DND-41 (cell line): ENCODE results near the gene MLLT6.

ENCODE experiments used
- ATAC-seq: fragments of 200-7000 bp; cut with Tn5 transposase; 3 replicates; pipeline ENCODE4 v1.9.1; 2021; ENCODE audit warnings: low read depth; ENCODE audit not compliant: insufficient read depth
- DNase-seq: peaks from one replicate; pipeline ENCODE4 v3.0.0-alpha.2; 2020
- H2AFZ ChIP-seq: 2 replicates; pipeline ENCODE4 v1.6.0; 2012; ENCODE audit warnings: low read depth, low read length
- H3K27ac ChIP-seq: 2 replicates; pipeline ENCODE4 v1.5.1; 2012; ENCODE audit warnings: low read length, inconsistent platforms
- H3K27me3 ChIP-seq: fragments of 200-600 bp; sonication (generic); 2 replicates; pipeline ENCODE4 v1.6.0; 2012; ENCODE audit warnings: low read length, mild to moderate bottlenecking, inconsistent platforms; ENCODE audit not compliant: insufficient read depth, poor library complexity
- H3K36me3 ChIP-seq: 2 replicates; pipeline ENCODE4 v1.5.1; 2012; ENCODE audit warnings: low read length, inconsistent platforms; ENCODE audit not compliant: insufficient read depth
- H3K4me1 ChIP-seq: 2 replicates; pipeline ENCODE4 v1.5.1; 2012; ENCODE audit warnings: mild to moderate bottlenecking, low read length; ENCODE audit not compliant: insufficient read depth
- H3K4me2 ChIP-seq: 2 replicates; pipeline ENCODE4 v1.6.0; 2012; ENCODE audit warnings: mild to moderate bottlenecking, moderate library complexity, low read length, inconsistent platforms; ENCODE audit not compliant: insufficient read depth
- H3K4me3 ChIP-seq, 2 experiments: fragments of 200-600 bp in 1 of 2; shearing (Covaris generic) in 1 of 2; 2 replicates each; pipeline ENCODE4 v1.5.1; 2012 to 2016; ENCODE audit warnings: inconsistent platforms in 2 of 2, low read length in 2 of 2, mild to moderate bottlenecking in 2 of 2, low read depth in 1 of 2, moderate library complexity in 1 of 2
- H3K79me2 ChIP-seq: 2 replicates; pipeline ENCODE4 v1.6.0; 2012; ENCODE audit warnings: low read length, inconsistent platforms; ENCODE audit not compliant: insufficient read depth
- H3K9ac ChIP-seq: 2 replicates; pipeline ENCODE4 v1.6.0; 2012; ENCODE audit warnings: low read depth, mild to moderate bottlenecking, inconsistent platforms, low read length, moderate library complexity
- H3K9me3 ChIP-seq: 2 replicates; pipeline ENCODE4 v1.5.1; 2012; ENCODE audit warnings: low read length, moderate library complexity, mild to moderate bottlenecking, inconsistent platforms; ENCODE audit not compliant: insufficient read depth, severe bottlenecking
- H4K20me1 ChIP-seq: 2 replicates; pipeline ENCODE4 v1.6.0; 2012; ENCODE audit warnings: low read length; ENCODE audit not compliant: insufficient read depth
- EZH2 ChIP-seq: IDR thresholded peaks from 3 replicates; pipeline ENCODE4 v1.6.1; 2012; ENCODE audit warnings: borderline replicate concordance, low read depth, mild to moderate bottlenecking, moderate library complexity, low read length, inconsistent platforms; ENCODE audit not compliant: severe bottlenecking
- TF ChIP-seq, protein P1 (sequence below): IDR thresholded peaks from 2 replicates; pipeline ENCODE4 v1.5.1; 2012; ENCODE audit warnings: borderline replicate concordance, low read length, moderate library complexity, mild to moderate bottlenecking; ENCODE audit not compliant: poor library complexity, severe bottlenecking; ENCODE audit errors: extremely low read depth

The MLLT6 gene

DNA sequence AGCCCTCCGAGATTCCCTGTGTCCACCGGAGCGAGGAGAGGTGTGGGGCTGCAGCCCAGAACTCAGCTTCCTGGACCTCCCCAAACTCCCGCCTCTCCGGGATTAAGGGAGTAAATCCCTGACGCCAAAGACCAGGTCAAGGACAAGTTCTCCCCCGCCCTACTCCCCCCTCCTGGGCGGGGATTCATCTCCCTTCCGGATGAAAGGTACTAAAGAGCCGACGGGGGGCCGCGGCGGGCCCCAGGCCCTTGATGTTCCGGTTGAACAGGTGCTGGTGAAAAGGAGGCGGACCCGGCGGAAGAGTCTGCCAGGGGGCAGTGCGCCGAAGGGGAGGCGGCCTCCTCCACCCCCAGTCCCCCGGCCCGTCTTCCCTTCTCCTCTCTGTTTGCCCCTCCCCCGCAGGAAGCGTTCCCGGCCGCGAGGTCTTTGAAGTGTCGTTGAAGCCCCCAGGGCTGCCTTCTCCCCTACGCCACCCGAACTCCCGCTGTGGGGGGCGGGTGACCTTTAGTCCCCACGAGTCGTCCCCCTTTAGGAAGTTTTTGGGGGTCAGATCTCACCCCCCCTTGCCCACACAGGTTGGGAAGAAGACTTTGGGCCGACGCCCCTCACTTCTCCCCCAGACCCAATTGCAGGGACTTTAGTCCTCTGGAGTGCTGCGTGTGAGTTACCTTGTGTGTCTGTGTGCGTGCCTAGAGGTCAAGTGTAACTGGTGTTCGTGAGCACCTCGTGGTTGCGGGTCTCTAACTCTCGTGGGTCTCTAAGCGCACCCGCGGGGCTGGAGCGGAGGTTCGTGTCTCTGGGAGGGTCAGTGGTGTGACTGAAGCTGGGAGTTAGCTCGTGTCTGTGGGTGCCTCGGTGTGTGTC, 1.1 kb upstream of the MLLT6 start:
- Histone ChIP-seq H3K79me2 (peaks cover 52% of the 10 kb centered on the region), H3K27ac (peak overlapping the region; percentile 99), H3K4me2 (peak overlapping the region; percentile 87), H3K4me3 (peak overlapping the region; percentile 64 to 94), H3K27me3 (no peaks in the 10 kb centered on the region), H4K20me1 (peaks cover 21% of the 10 kb centered on the region), H3K9me3 (no peaks in the 10 kb centered on the region), H2AFZ (peak overlapping the region; percentile 74), H3K9ac (peak overlapping the region; percentile 90), H3K4me1 (peaks cover 53% of the 10 kb centered on the region), H3K36me3 (peaks cover 22% of the 10 kb centered on the region)
- peak; percentile 98 for DNase-seq
- TF ChIP-seq, protein P1, sequence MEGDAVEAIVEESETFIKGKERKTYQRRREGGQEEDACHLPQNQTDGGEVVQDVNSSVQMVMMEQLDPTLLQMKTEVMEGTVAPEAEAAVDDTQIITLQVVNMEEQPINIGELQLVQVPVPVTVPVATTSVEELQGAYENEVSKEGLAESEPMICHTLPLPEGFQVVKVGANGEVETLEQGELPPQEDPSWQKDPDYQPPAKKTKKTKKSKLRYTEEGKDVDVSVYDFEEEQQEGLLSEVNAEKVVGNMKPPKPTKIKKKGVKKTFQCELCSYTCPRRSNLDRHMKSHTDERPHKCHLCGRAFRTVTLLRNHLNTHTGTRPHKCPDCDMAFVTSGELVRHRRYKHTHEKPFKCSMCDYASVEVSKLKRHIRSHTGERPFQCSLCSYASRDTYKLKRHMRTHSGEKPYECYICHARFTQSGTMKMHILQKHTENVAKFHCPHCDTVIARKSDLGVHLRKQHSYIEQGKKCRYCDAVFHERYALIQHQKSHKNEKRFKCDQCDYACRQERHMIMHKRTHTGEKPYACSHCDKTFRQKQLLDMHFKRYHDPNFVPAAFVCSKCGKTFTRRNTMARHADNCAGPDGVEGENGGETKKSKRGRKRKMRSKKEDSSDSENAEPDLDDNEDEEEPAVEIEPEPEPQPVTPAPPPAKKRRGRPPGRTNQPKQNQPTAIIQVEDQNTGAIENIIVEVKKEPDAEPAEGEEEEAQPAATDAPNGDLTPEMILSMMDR: no peak
- TF ChIP-seq EZH2: no peak
- ATAC-seq: peak; percentile 67

GRCh38 chr17:38705523-38705802, 390 bp downstream of the MLLT6 start:
- Histone ChIP-seq H3K4me1 (peaks cover 53% of the 10 kb centered on the region), H3K27me3 (no peaks in the 10 kb centered on the region), H3K9me3 (no peaks in the 10 kb centered on the region), H3K4me3 (peak overlapping the region; percentile 26 to 94; a peak in 3 of 4 replicates), H2AFZ (no peak overlapping the region), H3K27ac (peak overlapping the region; percentile 75), H4K20me1 (peaks cover 35% of the 10 kb centered on the region), H3K9ac (peak overlapping the region; percentile 90), H3K4me2 (peak overlapping the region; percentile 79), H3K79me2 (peaks cover 65% of the 10 kb centered on the region), H3K36me3 (peaks cover 37% of the 10 kb centered on the region)
- TF ChIP-seq EZH2: no peak
- TF ChIP-seq, protein P1: no peak
- DNase-seq (no peak), ATAC-seq (no peak)

GRCh38 chr17:38705803-38706504, 881 bp downstream of the MLLT6 start:
- peak overlapping the region; percentile 75 for H3K27ac ChIP-seq
- H2AFZ ChIP-seq: no peak overlapping the region
- no peak for TF ChIP-seq EZH2
- TF ChIP-seq, protein P1: no peak
- DNase-seq (peak; percentile 51), ATAC-seq (no peak)
- H3K9ac ChIP-seq: peak overlapping the region; percentile 90
- H4K20me1 ChIP-seq: peaks cover 37% of the 10 kb centered on the region
- peaks cover 41% of the 10 kb centered on the region for H3K36me3 ChIP-seq
- H3K4me2 ChIP-seq: peak overlapping the region; percentile 79
- H3K79me2 ChIP-seq: peaks cover 67% of the 10 kb centered on the region
- no peaks in the 10 kb centered on the region for H3K27me3 ChIP-seq
- no peaks in the 10 kb centered on the region for H3K9me3 ChIP-seq
- peak overlapping the region; percentile 26 to 94; a peak in 3 of 4 replicates for H3K4me3 ChIP-seq
- H3K4me1 ChIP-seq: peaks cover 53% of the 10 kb centered on the region
